Esophagus (tissue), 2 donors: ENCODE results near the gene SRD5A1. TPM values are rescaled to one million over a fixed set of nuclear protein-coding genes. Genes with fewer than 3 reads are reported as not detected.

Source experiments
- H3K27ac ChIP-seq, 2 donors: one replicate each; pipeline ENCODE4 v1.5.1; 2013; ENCODE audit warnings: low read depth in 2 of 2, mild to moderate bottlenecking in 2 of 2, inconsistent platforms in 1 of 2, low read length in 1 of 2, moderate library complexity in 1 of 2
- H3K27me3 ChIP-seq, 2 donors: one replicate each; pipeline ENCODE4 v1.6.1; 2013; ENCODE audit warnings: low read length in 2 of 2, control low read depth in 1 of 2, mild to moderate bottlenecking in 1 of 2; ENCODE audit not compliant: insufficient read depth in 2 of 2, control insufficient read depth in 1 of 2
- H3K36me3 ChIP-seq, 2 donors: one replicate each; pipeline ENCODE4 v1.6.1; 2013; ENCODE audit warnings: low read length in 1 of 2; ENCODE audit not compliant: control insufficient read depth in 2 of 2, insufficient read depth in 2 of 2
- H3K4me1 ChIP-seq, 2 donors: one replicate each; pipeline ENCODE4 v1.6.1; 2013; ENCODE audit warnings: low read length in 1 of 2; ENCODE audit not compliant: control insufficient read depth in 2 of 2, insufficient read depth in 2 of 2
- H3K4me3 ChIP-seq, 2 donors: one replicate each; pipeline ENCODE4 v1.5.1; 2013; ENCODE audit warnings: low read length in 2 of 2, mild to moderate bottlenecking in 2 of 2, low read depth in 1 of 2, moderate library complexity in 1 of 2
- H3K9me3 ChIP-seq, 2 donors: one replicate each; pipeline ENCODE4 v1.6.1; 2013; ENCODE audit warnings: mild to moderate bottlenecking in 2 of 2, low read depth in 1 of 2, low read length in 1 of 2, moderate library complexity in 1 of 2; ENCODE audit not compliant: control insufficient read depth in 2 of 2, insufficient read depth in 1 of 2
- WGBS, 2 donors: extraction: QIAGEN DNeasy Blood & Tissue Kit; methylation state at CpG; one replicate each; pipeline ENCODE4 v1.1.7; 2013; 5-methylcytosine and 5-hydroxymethylcytosine counted together
- polyA plus RNA-seq, 2 donors: library from polyadenylated mRNA; stranded (reverse); fragments of 200-250 nt; gene quantifications; one replicate each; pipeline ENCODE4 v1.2.3, GENCODE V29; 2013
- donor health status: healthy with polysubstance abuse.
- donor health status: Bipolar disorder and iron deficiency.

Gene SRD5A1
- polyA plus RNA-seq, 2 donors: 8.5 to 25.6 TPM

DNA sequence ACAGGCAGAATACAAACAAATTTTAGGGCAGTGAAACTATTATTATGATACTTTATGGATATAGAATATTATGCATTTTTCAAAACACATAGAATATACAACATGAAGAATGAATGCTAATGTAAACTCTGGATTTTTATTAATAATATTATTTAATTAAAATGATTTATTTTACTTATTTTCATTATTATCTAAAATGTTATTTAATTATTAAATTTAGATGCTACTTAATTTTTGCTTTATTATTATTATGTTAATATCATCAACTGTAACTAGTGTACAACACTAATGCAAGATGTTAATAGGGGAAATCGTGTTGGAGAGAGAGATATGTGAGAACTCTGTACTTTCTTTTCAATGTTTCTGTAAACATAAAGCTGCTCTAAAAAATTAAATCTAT lies 40.7 kb downstream of the SRD5A1 start:
- 91 to 100% methylated on average over 1 of the region's 1 CpG for WGBS, 2 donors
- no peaks in the 10 kb centered on the region for H3K27me3 ChIP-seq
- H3K27ac ChIP-seq: no peak overlapping the region
- H3K4me1 ChIP-seq: no peaks in the 10 kb centered on the region
- H3K36me3 ChIP-seq: peaks cover 4 to 9% of the 10 kb centered on the region in 2 donors
- no peaks in the 10 kb centered on the region for H3K9me3 ChIP-seq
- no peak overlapping the region for H3K4me3 ChIP-seq

DNA sequence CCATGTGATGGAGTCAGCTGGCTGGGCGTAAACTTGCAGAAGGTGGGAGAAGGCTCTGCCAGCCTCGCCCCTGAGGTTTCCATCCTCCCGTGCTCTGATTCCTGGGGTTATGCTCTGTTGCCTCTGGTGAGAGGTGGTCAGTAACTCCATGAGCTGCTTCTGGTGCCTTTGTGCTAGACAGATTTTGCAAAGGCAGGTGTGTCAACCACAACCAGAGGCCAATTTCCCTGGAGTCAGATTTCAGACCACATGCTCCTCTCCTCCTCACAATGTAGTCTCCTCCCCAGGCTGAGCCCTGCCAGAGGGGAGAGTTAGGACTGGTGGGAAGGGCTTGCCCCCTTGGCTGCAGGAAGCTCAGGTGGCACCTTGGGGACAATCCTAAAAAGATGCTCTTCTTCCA lies 41.2 kb downstream of the SRD5A1 start:
- H3K36me3 ChIP-seq: peaks cover 4 to 9% of the 10 kb centered on the region in 2 donors
- H3K27me3 ChIP-seq: no peaks in the 10 kb centered on the region
- H3K4me1 ChIP-seq: no peaks in the 10 kb centered on the region
- no peak overlapping the region for H3K27ac ChIP-seq
- no peak overlapping the region for H3K4me3 ChIP-seq
- no peaks in the 10 kb centered on the region for H3K9me3 ChIP-seq
- WGBS, 2 donors: 95 to 98% methylated on average over 3 of the region's 3 CpGs

DNA sequence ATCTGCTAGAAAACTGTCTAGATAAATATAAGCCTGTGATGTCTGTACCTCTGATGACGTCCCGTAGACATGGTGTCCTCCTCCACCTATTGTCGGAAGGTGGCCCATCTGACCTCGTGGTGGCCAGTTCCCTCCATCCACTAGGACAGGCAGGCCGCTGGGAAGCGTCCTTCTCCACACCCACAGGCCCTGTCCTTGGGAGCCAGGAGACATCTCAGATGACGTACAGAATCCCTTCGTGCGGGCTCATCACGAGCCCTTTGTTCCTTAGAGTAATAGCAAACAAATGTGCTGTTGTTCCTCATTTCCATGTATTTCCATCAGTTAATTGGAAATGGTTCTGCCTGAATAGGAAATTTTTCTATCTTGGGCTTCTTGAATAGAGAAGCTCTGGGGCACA lies 41.6 kb downstream of the SRD5A1 start:
- no peaks in the 10 kb centered on the region for H3K9me3 ChIP-seq
- no peaks in the 10 kb centered on the region for H3K27me3 ChIP-seq
- H3K36me3 ChIP-seq: peaks cover 4 to 5% of the 10 kb centered on the region in 2 donors
- 96 to 97% methylated on average over 10 of the region's 10 CpGs for WGBS, 2 donors
- no peak overlapping the region for H3K4me3 ChIP-seq
- H3K4me1 ChIP-seq: no peaks in the 10 kb centered on the region
- H3K27ac ChIP-seq: no peak overlapping the region

DNA sequence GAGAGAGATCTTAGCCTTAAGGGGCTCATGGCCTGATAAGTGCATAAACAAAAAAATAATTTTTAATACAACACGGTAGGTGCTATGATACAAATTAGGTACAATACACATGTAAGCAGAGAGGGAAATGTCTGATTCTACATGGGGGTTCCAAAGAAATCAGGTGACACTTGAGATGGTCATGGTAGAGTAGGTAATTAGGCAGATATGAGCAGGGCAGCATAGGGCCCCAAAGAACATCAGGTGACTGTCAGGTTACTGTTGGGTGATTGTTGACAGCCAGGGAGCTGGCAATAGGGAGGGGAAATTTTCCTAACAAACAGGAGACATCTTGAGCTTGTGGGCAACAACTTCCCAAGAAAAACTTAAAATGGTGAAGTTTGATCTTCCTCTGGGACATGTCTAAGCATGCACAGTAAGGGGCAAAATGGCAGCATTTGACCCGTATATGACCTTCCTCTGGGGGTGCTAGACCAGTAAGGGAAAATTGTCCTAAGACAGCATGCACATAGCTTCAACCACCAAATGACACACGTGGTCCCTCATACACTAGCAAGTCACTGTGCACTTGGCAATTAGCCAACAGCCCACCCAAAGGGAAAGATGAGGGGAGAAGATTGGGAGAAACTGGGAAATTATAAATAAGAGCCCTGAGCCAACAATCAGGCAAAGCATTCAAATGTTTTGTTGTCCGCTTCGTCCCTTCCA lies 42.7 kb downstream of the SRD5A1 start:
- Histone ChIP-seq H3K27me3 (no peaks in the 10 kb centered on the region), H3K27ac (no peak overlapping the region), H3K4me1 (no peaks in the 10 kb centered on the region), H3K9me3 (no peaks in the 10 kb centered on the region), H3K36me3 (no peaks in the 10 kb centered on the region), H3K4me3 (no peak overlapping the region)
- WGBS, 2 donors: 93 to 95% methylated on average over 5 of the region's 5 CpGs

DNA sequence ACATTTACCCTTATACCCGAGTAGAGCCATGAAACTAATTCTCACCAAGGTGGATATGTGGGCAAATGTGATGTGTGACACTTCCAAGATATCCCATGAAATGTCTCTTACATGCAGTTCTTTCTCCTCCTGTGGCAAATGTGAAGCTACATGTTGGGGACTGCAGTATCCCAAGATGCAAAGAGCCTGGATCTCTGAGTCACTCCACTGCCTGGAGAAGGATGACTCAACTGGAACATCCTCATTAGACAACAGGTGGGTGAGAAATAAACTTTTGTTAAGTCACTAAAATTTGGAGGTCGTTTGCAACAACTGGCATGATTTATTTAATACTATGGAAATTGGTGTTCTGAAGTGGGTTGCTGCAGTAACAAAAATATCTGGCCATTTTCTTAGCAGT lies 43.5 kb downstream of the SRD5A1 start:
- H3K27ac ChIP-seq: no peak overlapping the region
- no peak overlapping the region for H3K4me3 ChIP-seq
- H3K9me3 ChIP-seq: no peaks in the 10 kb centered on the region

DNA sequence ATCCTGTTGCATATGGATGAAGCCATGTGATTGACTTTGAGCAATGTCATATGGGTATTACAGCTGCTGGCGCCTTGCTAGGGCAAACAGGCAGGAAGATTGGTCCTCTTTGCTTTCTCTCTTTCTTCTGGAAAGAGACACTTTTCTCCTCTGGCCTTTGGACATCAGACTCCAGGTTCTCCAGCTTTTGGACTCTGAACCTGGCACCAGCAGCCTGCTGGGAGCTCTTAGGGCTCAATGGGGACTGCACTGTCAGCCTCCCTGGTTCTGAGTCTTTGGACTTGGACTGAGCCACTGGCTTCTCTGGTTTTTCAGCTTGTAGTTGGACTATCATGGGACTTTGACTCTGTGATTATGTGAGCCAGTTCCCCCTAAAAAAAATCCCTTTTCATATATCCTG lies 45.1 kb downstream of the SRD5A1 start:
- no peaks in the 10 kb centered on the region for H3K9me3 ChIP-seq
- H3K27me3 ChIP-seq: no peaks in the 10 kb centered on the region
- H3K4me3 ChIP-seq: no peak overlapping the region
- WGBS, 2 donors: 86 to 87% methylated on average over 1 of the region's 1 CpG
- no peak overlapping the region for H3K27ac ChIP-seq
- no peaks in the 10 kb centered on the region for H3K36me3 ChIP-seq
- no peaks in the 10 kb centered on the region for H3K4me1 ChIP-seq

More for the DNA sequence above, 43.5 kb downstream of the SRD5A1 start:
- Histone ChIP-seq H3K4me1 (no peaks in the 10 kb centered on the region), H3K27me3 (no peaks in the 10 kb centered on the region), H3K36me3 (no peaks in the 10 kb centered on the region)
- 66 to 67% methylated on average over 2 of the region's 2 CpGs for WGBS, 2 donors

DNA sequence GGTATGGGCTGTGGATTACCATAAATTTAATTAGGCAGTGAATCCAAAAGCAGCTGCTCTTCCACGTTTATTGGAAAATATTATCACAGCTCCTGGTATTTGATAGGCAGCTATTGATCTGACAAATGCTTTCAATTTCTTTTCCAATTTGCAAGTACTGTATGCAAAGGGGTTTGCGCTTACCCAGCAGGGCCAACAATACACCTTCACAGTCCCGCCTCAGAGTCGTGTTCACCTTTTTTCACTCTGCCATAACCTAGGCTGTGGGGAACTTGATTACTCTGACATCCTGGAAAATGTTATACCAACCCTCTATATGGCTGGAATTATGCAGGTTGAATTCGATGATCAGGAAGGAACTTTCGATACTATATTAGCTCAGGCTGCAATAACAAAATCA lies 47.7 kb downstream of the SRD5A1 start:
- Histone ChIP-seq H3K27me3 (no peaks in the 10 kb centered on the region), H3K9me3 (no peaks in the 10 kb centered on the region), H3K36me3 (no peaks in the 10 kb centered on the region), H3K4me1 (no peaks in the 10 kb centered on the region), H3K27ac (no peak overlapping the region), H3K4me3 (no peak overlapping the region)
- WGBS, 2 donors: 60 to 62% methylated on average over 6 of the region's 6 CpGs

DNA sequence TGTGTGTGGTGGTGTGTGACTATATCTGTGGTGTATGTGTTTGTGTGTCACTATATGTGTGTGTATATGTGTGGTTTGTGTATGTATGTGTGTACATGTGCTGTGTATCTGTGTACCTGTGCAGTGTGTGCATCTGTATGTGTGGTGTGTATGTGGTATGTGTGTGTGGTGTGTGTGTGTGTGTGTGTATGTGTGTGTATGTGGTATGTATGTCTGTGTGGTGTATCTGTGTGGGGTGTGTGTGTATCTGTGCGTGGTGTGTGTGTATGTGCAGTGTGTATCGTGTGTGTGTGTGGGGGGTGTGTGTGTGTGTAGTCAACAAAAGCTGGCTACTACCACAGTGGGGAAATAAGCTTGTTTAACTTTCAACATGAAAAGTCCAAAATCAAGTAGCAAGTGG lies 48.4 kb downstream of the SRD5A1 start:
- no peaks in the 10 kb centered on the region for H3K27me3 ChIP-seq
- no peaks in the 10 kb centered on the region for H3K4me1 ChIP-seq
- WGBS, 2 donors: 46 to 74% methylated on average over 2 of the region's 2 CpGs
- no peaks in the 10 kb centered on the region for H3K9me3 ChIP-seq
- no peak overlapping the region for H3K27ac ChIP-seq
- no peaks in the 10 kb centered on the region for H3K36me3 ChIP-seq
- H3K4me3 ChIP-seq: no peak overlapping the region

DNA sequence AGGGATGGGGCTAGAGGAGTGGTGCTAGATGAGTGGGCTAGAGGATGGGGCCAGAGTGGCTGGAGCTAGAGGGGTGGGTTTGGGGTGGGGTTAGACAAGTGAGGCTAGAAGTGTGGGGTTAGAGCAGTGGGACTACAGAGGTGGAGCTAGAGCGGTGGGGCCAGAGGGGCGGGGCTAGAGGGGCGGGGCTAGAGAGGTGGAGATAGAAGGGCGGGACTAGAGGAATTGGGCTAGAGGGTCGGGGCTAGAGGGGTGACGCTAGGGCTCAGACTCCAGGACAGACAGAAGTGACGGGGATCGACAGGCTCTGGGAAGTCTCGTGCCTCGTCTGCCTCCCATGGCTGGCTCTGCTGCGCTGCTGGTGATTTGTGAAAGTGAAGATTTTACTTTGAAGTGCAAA lies 49.0 kb downstream of the SRD5A1 start:
- WGBS, 2 donors: 66 to 72% methylated on average over 11 of the region's 11 CpGs
- Histone ChIP-seq H3K9me3 (no peaks in the 10 kb centered on the region), H3K4me1 (peaks cover 0 to 2% of the 10 kb centered on the region in 2 donors), H3K27ac (no peak overlapping the region), H3K4me3 (no peak overlapping the region), H3K36me3 (no peaks in the 10 kb centered on the region), H3K27me3 (no peaks in the 10 kb centered on the region)

DNA sequence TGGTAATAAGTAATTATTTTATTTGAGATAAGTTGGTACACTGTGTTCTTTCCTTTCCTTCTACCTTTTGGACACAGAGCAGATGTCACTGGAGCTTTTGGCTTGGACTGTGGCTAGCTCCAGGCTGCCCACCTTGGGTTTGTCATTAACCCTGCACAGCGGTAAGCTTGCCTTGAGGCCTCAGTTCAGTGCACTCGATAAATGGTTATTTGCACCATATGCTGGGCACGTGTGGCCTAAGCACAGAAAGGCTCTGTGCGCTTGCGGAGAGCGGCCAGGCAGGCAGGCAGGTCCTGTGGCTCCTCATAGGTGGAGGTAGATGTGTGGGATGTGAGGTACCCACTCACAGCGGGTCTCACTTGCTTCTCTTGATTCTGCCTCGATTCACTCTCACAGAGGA lies 50.0 kb downstream of the SRD5A1 start:
- Histone ChIP-seq H3K36me3 (no peaks in the 10 kb centered on the region), H3K9me3 (no peaks in the 10 kb centered on the region), H3K4me3 (no peak overlapping the region), H3K27ac (no peak overlapping the region), H3K4me1 (peaks cover 2 to 3% of the 10 kb centered on the region in 2 donors), H3K27me3 (no peaks in the 10 kb centered on the region)
- WGBS, 2 donors: 85 to 87% methylated on average over 8 of the region's 8 CpGs
